A549 (cell line): ENCODE data around the gene THBS2. TPM values are rescaled to one million over a fixed set of nuclear protein-coding genes. Genes with fewer than 3 reads are reported as not detected.

Experiments
- ATAC-seq, 2 experiments: fragments of 200-7000 bp in 1 of 2; fragments of >200 bp in 1 of 2; cut with Nextera tagmentation in 1 of 2; cut with Tn5 transposase in 1 of 2; 3 replicates each; pipeline versions ENCODE4 v1.8.0 to v1.9.1; 2018 to 2020; ENCODE audit warnings: mild to moderate bottlenecking in 1 of 2, moderate library complexity in 1 of 2
- CTCF ChIA-PET: fragments of 300-600 bp; sonication (Branson Sonifier 250); formaldehyde crosslinking; extraction: SDS; loops from one replicate; lab custom pipeline; 2021; ENCODE audit warnings: antibody characterized with exemption, inconsistent platforms; lab: Yijun Ruan, JAX
- POLR2A ChIA-PET: fragments of 350-600 bp; formaldehyde crosslinking; extraction: SDS; loops from one replicate; lab custom pipeline; 2021; ENCODE audit warnings: antibody characterized with exemption, inconsistent platforms; lab: Yijun Ruan, JAX
- DNase-seq, 2 experiments: peaks; one replicate each; pipeline versions ENCODE4 v3.0.0 to v3.0.0-alpha.2; 2011 to 2016; ENCODE audit warnings: low read depth in 1 of 2, low spot score in 1 of 2
- FAIRE-seq: peaks from 2 replicates; lab custom pipeline; 2011; peaks lifted over from hg19 to GRCh38; lab: Jason Lieb, UNC
- H3K27ac ChIP-seq, 2 experiments: fragments of >200 bp; sonication (Bioruptor Twin); formaldehyde crosslinking; 3 replicates each; pipeline ENCODE4 v1.5.1; 2016 to 2017
- H3K4me1 ChIP-seq: fragments of >200 bp; sonication (Bioruptor Twin); formaldehyde crosslinking; 3 replicates; pipeline ENCODE4 v1.6.1; 2016
- H3K4me2 ChIP-seq: fragments of >200 bp; sonication (Bioruptor Twin); formaldehyde crosslinking; 3 replicates; pipeline ENCODE4 v1.6.1; 2016
- H3K4me3 ChIP-seq: fragments of >200 bp; sonication (Bioruptor Twin); formaldehyde crosslinking; 3 replicates; pipeline ENCODE4 v1.5.1; 2016
- H3K9me3 ChIP-seq: fragments of >200 bp; sonication (Bioruptor Twin); formaldehyde crosslinking; 3 replicates; pipeline ENCODE4 v1.6.1; 2016
- ATOH8 ChIP-seq: fragments of 250-450 bp; sonication (Bioruptor Pico); IDR thresholded peaks from 2 replicates; pipeline ENCODE4 v1.5.0; 2020; ENCODE audit warnings: low read depth, mild to moderate bottlenecking, moderate library complexity
- CHD2 ChIP-seq: fragments of 150-350 bp; IDR thresholded peaks from 2 replicates; pipeline ENCODE4 v1.6.1; 2014; ENCODE audit warnings: low read length; ENCODE audit not compliant: partially characterized antibody
- CHD4 ChIP-seq: fragments of 200-600 bp; sonication (generic); IDR thresholded peaks from 2 replicates; pipeline ENCODE4 v1.6.1; 2016; ENCODE audit warnings: antibody characterized with exemption, mild to moderate bottlenecking, borderline replicate concordance
- EHF ChIP-seq: fragments of 250-450 bp; sonication (Bioruptor Pico); IDR thresholded peaks from 2 replicates; pipeline ENCODE4 v1.5.0; 2020; ENCODE audit warnings: mild to moderate bottlenecking
- ELK1 ChIP-seq: fragments of 150-350 bp; IDR thresholded peaks from 2 replicates; pipeline ENCODE4 v1.6.1; 2014; ENCODE audit warnings: low read depth, mild to moderate bottlenecking, low read length
- ESRRA ChIP-seq: fragments of 150-350 bp; IDR thresholded peaks from 2 replicates; pipeline ENCODE4 v1.6.1; 2014; ENCODE audit warnings: mild to moderate bottlenecking, low read length, borderline replicate concordance
- FOSL2 ChIP-seq, 2 experiments: fragments of 450-650 bp in 1 of 2; fragments of >200 bp in 1 of 2; sonication (Bioruptor Twin) in 1 of 2; formaldehyde crosslinking; IDR thresholded peaks; 2 replicates each; pipeline versions ENCODE4 v1.5.0 to v1.6.1; 2016 to 2020; ENCODE audit warnings: mild to moderate bottlenecking in 1 of 2, moderate library complexity in 1 of 2
- FOXS1 ChIP-seq: fragments of 250-450 bp; sonication (Bioruptor Pico); IDR thresholded peaks from 2 replicates; pipeline ENCODE4 v1.5.0; 2020; ENCODE audit warnings: mild to moderate bottlenecking, moderate library complexity
- HDAC2 ChIP-seq: fragments of 200-600 bp; sonication (generic); IDR thresholded peaks from 2 replicates; pipeline ENCODE4 v1.6.1; 2016
- HOXB13 ChIP-seq: fragments of 250-450 bp; sonication (Bioruptor Pico); IDR thresholded peaks from 2 replicates; pipeline ENCODE4 v1.5.0; 2020; ENCODE audit warnings: low read depth, mild to moderate bottlenecking, moderate library complexity
- HOXB5 ChIP-seq: fragments of 250-450 bp; sonication (Bioruptor Pico); IDR thresholded peaks from 2 replicates; pipeline ENCODE4 v1.5.0; 2020; ENCODE audit warnings: mild to moderate bottlenecking, moderate library complexity
- JUN ChIP-seq, 2 experiments: fragments of >200 bp; sonication (Bioruptor Twin); formaldehyde crosslinking; IDR thresholded peaks; 2 replicates in 1 of 2; 3 replicates in 1 of 2; pipeline ENCODE4 v1.6.1; 2016 to 2017
- JUNB ChIP-seq: fragments of >200 bp; sonication (Bioruptor Twin); formaldehyde crosslinking; IDR thresholded peaks from 2 replicates; pipeline ENCODE4 v1.6.1; 2016
- MAZ ChIP-seq: fragments of 150-350 bp; IDR thresholded peaks from 2 replicates; pipeline ENCODE4 v1.6.1; 2014; ENCODE audit warnings: antibody characterized with exemption, low read depth, low read length, borderline replicate concordance
- NR3C1 ChIP-seq: fragments of >200 bp; sonication (Bioruptor Twin); formaldehyde crosslinking; IDR thresholded peaks from 3 replicates; pipeline ENCODE4 v1.6.1; 2017
- PHF8 ChIP-seq: fragments of 200-600 bp; sonication (generic); IDR thresholded peaks from 2 replicates; pipeline ENCODE4 v1.6.1; 2016; ENCODE audit warnings: low read depth, mild to moderate bottlenecking, antibody characterized with exemption, moderate library complexity, borderline replicate concordance
- RARB ChIP-seq: fragments of 250-450 bp; sonication (Bioruptor Pico); IDR thresholded peaks from 2 replicates; pipeline ENCODE4 v1.8.0; 2021; ENCODE audit warnings: mild to moderate bottlenecking, moderate library complexity
- RCOR1 ChIP-seq: fragments of 150-350 bp; IDR thresholded peaks from 2 replicates; pipeline ENCODE4 v1.6.1; 2014; ENCODE audit warnings: antibody characterized with exemption, low read length, low read depth
- RFX5 ChIP-seq: fragments of 450-650 bp; IDR thresholded peaks from 2 replicates; pipeline ENCODE4 v1.7.1; 2014; ENCODE audit warnings: antibody characterized with exemption, mild to moderate bottlenecking, moderate library complexity
- RNF2 ChIP-seq: fragments of 200-600 bp; sonication (generic); IDR thresholded peaks from 2 replicates; pipeline ENCODE4 v1.6.1; 2016; ENCODE audit warnings: low read depth, mild to moderate bottlenecking, antibody characterized with exemption, moderate library complexity, borderline replicate concordance
- SMC3 ChIP-seq: fragments of >200 bp; sonication (Bioruptor Twin); formaldehyde crosslinking; IDR thresholded peaks from 3 replicates; pipeline ENCODE4 v1.6.1; 2018; ENCODE audit warnings: inconsistent platforms
- ZFP36 ChIP-seq: fragments of 450-650 bp; IDR thresholded peaks from 2 replicates; pipeline ENCODE4 v1.6.1; 2014; ENCODE audit warnings: borderline replicate concordance; ENCODE audit not compliant: partially characterized antibody
- ZNF302 ChIP-seq: fragments of 250-450 bp; sonication (Bioruptor Pico); IDR thresholded peaks from 2 replicates; pipeline ENCODE4 v1.9.0; 2021; ENCODE audit warnings: inconsistent platforms, mild to moderate bottlenecking, moderate library complexity
- ZSCAN20 ChIP-seq: fragments of 250-450 bp; sonication (Bioruptor Pico); IDR thresholded peaks from 2 replicates; pipeline ENCODE4 v1.8.0; 2022; ENCODE audit warnings: mild to moderate bottlenecking, moderate library complexity
- WGBS: methylation state at CpG from one replicate; pipeline ENCODE4 v1.1.6; 2017; ENCODE audit errors: missing lambda C conversion rate; 5-methylcytosine and 5-hydroxymethylcytosine counted together
- polyA plus RNA-seq, 4 experiments: library from polyadenylated mRNA; depleted of rRNA in 3 of 4; stranded (reverse); fragments of >200 nt; fragmentation: RNase III in 1 of 4; extraction: RNeasy Plus Mini Kit Qiagen cat#74134 plus additional on column Dnase treatment in 1 of 4; gene quantifications; 2 replicates in 3 of 4; 3 replicates in 1 of 4; pipeline ENCODE4 v1.2.3, GENCODE V29; 2011 to 2017
- TF ChIP-seq, protein P1 (sequence below): fragments of >200 bp; sonication (Bioruptor Twin); formaldehyde crosslinking; IDR thresholded peaks from 3 replicates; pipeline ENCODE4 v1.6.1; 2016

Gene THBS2
- polyA plus RNA-seq, 2 of the 4 experiments (the other 2 are of a cell fraction), result 0.01 to 0.06 TPM

GRCh38 chr6:169194737-169195136 is 58.9 kb downstream of the THBS2 start:
- 31% methylated on average over 2 of the region's 2 CpGs for WGBS

DNA sequence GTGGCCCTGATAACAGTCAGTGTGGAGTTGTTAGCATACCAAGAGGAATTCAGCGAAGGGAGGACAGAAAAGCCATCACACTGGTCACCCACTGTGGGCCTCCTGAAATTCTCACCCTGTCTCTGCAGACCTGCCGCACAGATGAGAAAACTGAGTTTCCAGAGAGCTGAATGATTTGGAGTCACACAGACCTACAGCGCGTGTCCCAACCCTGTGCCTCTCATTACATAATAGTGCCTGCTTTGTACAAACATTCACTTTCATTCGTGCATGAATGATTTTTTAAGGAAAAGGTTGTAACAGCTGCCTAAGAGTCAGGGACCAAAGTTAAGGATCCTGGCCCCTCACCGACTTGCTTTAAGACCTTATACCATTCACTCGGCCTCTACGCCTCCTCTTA is 62.7 kb downstream of the THBS2 start:
- Histone ChIP-seq H3K27ac (no peak overlapping the region), H3K4me1 (no peaks in the 10 kb centered on the region), H3K9me3 (no peaks in the 10 kb centered on the region), H3K4me3 (no peak overlapping the region), H3K4me2 (no peak overlapping the region)
- POLR2A ChIA-PET, result no interaction called here
- ATAC-seq (no peak), FAIRE-seq (no peak), DNase-seq (no peak)
- 74% methylated on average over 8 of the region's 8 CpGs for WGBS
- TF ChIP-seq RARB (CRISPR knock-in tag) (no peak), HDAC2 (no peak), ESRRA (no peak), RCOR1 (no peak)
- CTCF ChIA-PET, result no interaction called here

More at GRCh38 chr6:169194737-169195136, 58.9 kb downstream of the THBS2 start:
- no peaks in the 10 kb centered on the region for H3K4me1 ChIP-seq
- DNase-seq (no peak), FAIRE-seq (no peak), ATAC-seq (no peak)
- ChIA-PET POLR2A (no interaction called here), CTCF (interaction anchor here (0.8 to 1.4 kb wide), 3 partner anchors 10 to 19 kb away, joined by 3 to 4 read pairs (median 3); no protein-coding TSS in a partner anchor)
- TF ChIP-seq ZSCAN20 (CRISPR knock-in tag), result no peak
- no peak for TF ChIP-seq SMC3
- TF ChIP-seq RARB (CRISPR knock-in tag), result no peak
- TF ChIP-seq HOXB5, result no peak
- no peak for TF ChIP-seq JUNB
- no peak for TF ChIP-seq RFX5
- no peak for TF ChIP-seq ELK1
- TF ChIP-seq RNF2, result no peak
- no peak for TF ChIP-seq FOSL2 (IDR thresholded peaks at IDR 0.05)
- no peak for TF ChIP-seq FOSL2 (CRISPR knock-in tag; IDR thresholded peaks at IDR 0.05)
- no peak overlapping the region for H3K27ac ChIP-seq
- no peak overlapping the region for H3K4me2 ChIP-seq
- H3K9me3 ChIP-seq, result no peaks in the 10 kb centered on the region
- H3K4me3 ChIP-seq, result no peak overlapping the region

DNA sequence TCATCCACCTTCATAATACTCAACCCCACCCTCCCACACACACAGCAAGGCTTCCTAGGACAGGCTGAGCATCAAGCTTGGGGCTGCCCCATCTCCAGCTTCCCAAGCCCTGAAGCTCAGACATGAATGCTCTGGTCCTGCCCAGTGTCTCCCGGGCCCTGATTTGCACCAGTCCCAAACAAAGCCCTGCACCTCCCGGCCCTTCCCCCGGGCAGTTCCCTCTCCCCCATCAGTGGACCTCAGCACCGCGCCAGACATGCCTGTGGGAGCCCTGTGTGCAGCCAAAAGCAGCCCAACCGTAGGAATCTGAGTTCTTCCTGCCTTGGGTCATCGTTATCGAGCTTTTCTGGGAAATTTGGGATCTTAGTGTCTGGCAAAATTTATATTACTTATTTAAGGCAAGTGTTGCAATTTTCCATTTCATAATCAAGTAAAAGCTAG is 63.5 kb downstream of the THBS2 start:
- CTCF ChIA-PET, result no interaction called here
- no peak for TF ChIP-seq ATOH8 (CRISPR knock-in tag)
- no peak for TF ChIP-seq RNF2
- TF ChIP-seq JUN (IDR thresholded peaks at IDR 0.05), result no peak
- TF ChIP-seq HOXB5, result no peak
- no peak for TF ChIP-seq EHF (CRISPR knock-in tag)
- TF ChIP-seq MAZ, result no peak
- TF ChIP-seq ZNF302 (CRISPR knock-in tag), result no peak
- TF ChIP-seq HOXB13, result no peak
- TF ChIP-seq NR3C1, result no peak
- TF ChIP-seq CHD4, result no peak
- no peak for TF ChIP-seq CHD2
- TF ChIP-seq RARB (CRISPR knock-in tag), result no peak
- TF ChIP-seq, protein P1, sequence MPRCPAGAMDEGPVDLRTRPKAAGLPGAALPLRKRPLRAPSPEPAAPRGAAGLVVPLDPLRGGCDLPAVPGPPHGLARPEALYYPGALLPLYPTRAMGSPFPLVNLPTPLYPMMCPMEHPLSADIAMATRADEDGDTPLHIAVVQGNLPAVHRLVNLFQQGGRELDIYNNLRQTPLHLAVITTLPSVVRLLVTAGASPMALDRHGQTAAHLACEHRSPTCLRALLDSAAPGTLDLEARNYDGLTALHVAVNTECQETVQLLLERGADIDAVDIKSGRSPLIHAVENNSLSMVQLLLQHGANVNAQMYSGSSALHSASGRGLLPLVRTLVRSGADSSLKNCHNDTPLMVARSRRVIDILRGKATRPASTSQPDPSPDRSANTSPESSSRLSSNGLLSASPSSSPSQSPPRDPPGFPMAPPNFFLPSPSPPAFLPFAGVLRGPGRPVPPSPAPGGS, result no peak
- TF ChIP-seq JUNB, result no peak
- no peak for TF ChIP-seq FOXS1 (CRISPR knock-in tag)
- no peak for TF ChIP-seq PHF8
- no peak for TF ChIP-seq ZFP36
- TF ChIP-seq, all 56 proteins: peak for 0
- Histone ChIP-seq H3K4me3 (no peak overlapping the region), H3K9me3 (no peaks in the 10 kb centered on the region), H3K27ac (no peak overlapping the region), H3K4me1 (no peaks in the 10 kb centered on the region), H3K4me2 (no peak overlapping the region)
- 70% methylated on average over 7 of the region's 8 CpGs for WGBS
- no peak for FAIRE-seq
- no peak for DNase-seq
- ATAC-seq, result no peak
- POLR2A ChIA-PET, result no interaction called here
